ENCODE data around the gene VGLL3. TPM values are rescaled to one million over a fixed set of nuclear protein-coding genes. Genes with fewer than 3 reads are reported as not detected.

VGLL3 gene
- total RNA-seq, 1 experiment from 2014 or later, result 0.15 TPM

GRCh38 chr3:86989611-86990010, 1.3 kb downstream of the VGLL3 start:
- no peak for TF ChIP-seq TCF7L2 (IDR thresholded peaks at IDR 0.05; ENCODE audit: low read depth, low read length)
- no peak for TF ChIP-seq POLR2AphosphoS5 (IDR thresholded peaks at IDR 0.05; ENCODE audit: low read depth, low read length)
- no peak for TF ChIP-seq CTCF (IDR thresholded peaks at IDR 0.05)
- TF ChIP-seq SIN3A (IDR thresholded peaks at IDR 0.05; ENCODE audit: borderline replicate concordance, insufficient read depth, low read depth, low read length), result no peak
- TF ChIP-seq REST (IDR thresholded peaks at IDR 0.05; ENCODE audit: insufficient read depth in 1 of 2, low read depth in 2 of 2, low read length in 1 of 2), result no peak
- intact Hi-C loops (cut with micrococcal nuclease; ENCODE audit: unreplicated experiment) (no loop called here), in situ Hi-C loops (cut with HindIII; ENCODE audit: low pct_unique_long_range_greater_than_20kb, low sequenced_read_pairs) (no loop called here)
- CTCF ChIA-PET, result no interaction called here
- BruUV-seq (replicated peaks), result no TSS peak
- Histone ChIP-seq H3K4me3 (ENCODE audit: low read depth in 2 of 2, low read length in 2 of 2) (no peak overlapping the region), H3K36me3 (ENCODE audit: control insufficient read depth, insufficient read depth, low read length) (no peaks in the 10 kb centered on the region), H3K27me3 (ENCODE audit: control insufficient read depth, insufficient read depth, low read length) (peaks cover 4% of the 10 kb centered on the region), H3K4me1 (ENCODE audit: control insufficient read depth, insufficient read depth, low read length) (no peaks in the 10 kb centered on the region; the same call in 1 of the 2 replicates), H3K27ac (ENCODE audit: low read length) (no peak overlapping the region), H3K9me3 (ENCODE audit: control insufficient read depth, insufficient read depth, low read depth, low read length) (no peaks in the 10 kb centered on the region)
- no peak for DNase-seq (ENCODE audit: low read depth, low spot score)
- POLR2A ChIA-PET, result no interaction called here
- ATAC-seq, result no peak

GRCh38 chr3:86989006-86989405, 1.9 kb downstream of the VGLL3 start:
- H3K36me3 ChIP-seq (ENCODE audit: control insufficient read depth, insufficient read depth, low read length), result no peaks in the 10 kb centered on the region
- no TSS peak for BruUV-seq (replicated peaks)
- ChIA-PET CTCF (no interaction called here), POLR2A (no interaction called here)
- DNase-seq (ENCODE audit: low read depth, low spot score), result no peak
- no peak for TF ChIP-seq TCF7L2 (IDR thresholded peaks at IDR 0.05; ENCODE audit: low read depth, low read length)
- TF ChIP-seq SIN3A (IDR thresholded peaks at IDR 0.05; ENCODE audit: borderline replicate concordance, insufficient read depth, low read depth, low read length), result no peak
- no peak for TF ChIP-seq CTCF (IDR thresholded peaks at IDR 0.05)
- TF ChIP-seq POLR2AphosphoS5 (IDR thresholded peaks at IDR 0.05; ENCODE audit: low read depth, low read length), result no peak
- no peak for TF ChIP-seq REST (IDR thresholded peaks at IDR 0.05; ENCODE audit: insufficient read depth in 1 of 2, low read depth in 2 of 2, low read length in 1 of 2)
- H3K4me1 ChIP-seq (ENCODE audit: control insufficient read depth, insufficient read depth, low read length), result no peaks in the 10 kb centered on the region; the same call in 1 of the 2 replicates
- intact Hi-C loops (cut with micrococcal nuclease; ENCODE audit: unreplicated experiment), result no loop called here
- ATAC-seq, result no peak
- H3K9me3 ChIP-seq (ENCODE audit: control insufficient read depth, insufficient read depth, low read depth, low read length), result no peaks in the 10 kb centered on the region
- in situ Hi-C loops (cut with HindIII; ENCODE audit: low pct_unique_long_range_greater_than_20kb, low sequenced_read_pairs), result no loop called here
- H3K27me3 ChIP-seq (ENCODE audit: control insufficient read depth, insufficient read depth, low read length), result peaks cover 4% of the 10 kb centered on the region
- H3K27ac ChIP-seq (ENCODE audit: low read length), result no peak overlapping the region
- H3K4me3 ChIP-seq (ENCODE audit: low read depth in 2 of 2, low read length in 2 of 2), result no peak overlapping the region
